HG02884 (cell line): ENCODE data around the gene PROCA1.

Experiments
- ATAC-seq: cut with Tn5 transposase; IDR thresholded peaks from one replicate; pipeline ENCODE4 v1.9.1; 2021; ENCODE audit warnings: mild to moderate bottlenecking, moderate library complexity; ENCODE audit not compliant: unreplicated experiment

The PROCA1 gene, protein sequence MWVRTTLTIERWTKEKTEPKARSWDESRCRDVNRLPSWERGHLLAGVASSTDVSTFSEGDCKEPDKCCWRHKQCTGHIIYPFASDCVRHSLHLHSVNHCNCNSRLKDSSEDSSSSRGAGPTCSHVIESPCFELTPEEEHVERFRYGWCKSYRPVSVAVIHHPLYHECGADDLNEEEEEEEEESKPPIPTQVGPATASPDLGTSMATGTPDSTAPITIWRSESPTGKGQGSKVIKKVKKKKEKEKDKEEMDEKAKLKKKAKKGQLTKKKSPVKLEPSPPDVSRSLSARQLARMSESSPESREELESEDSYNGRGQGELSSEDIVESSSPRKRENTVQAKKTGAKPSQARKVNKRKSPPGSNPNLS

GRCh38 chr17:28711723-28712031, at the start of gene PROCA1:
TSS of gene PROCA1 (minus strand) at chr17:28711888. CDS start at chr17:28711660, 228 bp downstream.
- ATAC-seq, result peak; percentile 28

GRCh38 chr17:28760601-28761562, 49.2 kb upstream of the PROCA1 start:
- no peak for ATAC-seq

GRCh38 chr17:28759256-28759865, 47.7 kb upstream of the PROCA1 start:
- ATAC-seq, result no peak

DNA sequence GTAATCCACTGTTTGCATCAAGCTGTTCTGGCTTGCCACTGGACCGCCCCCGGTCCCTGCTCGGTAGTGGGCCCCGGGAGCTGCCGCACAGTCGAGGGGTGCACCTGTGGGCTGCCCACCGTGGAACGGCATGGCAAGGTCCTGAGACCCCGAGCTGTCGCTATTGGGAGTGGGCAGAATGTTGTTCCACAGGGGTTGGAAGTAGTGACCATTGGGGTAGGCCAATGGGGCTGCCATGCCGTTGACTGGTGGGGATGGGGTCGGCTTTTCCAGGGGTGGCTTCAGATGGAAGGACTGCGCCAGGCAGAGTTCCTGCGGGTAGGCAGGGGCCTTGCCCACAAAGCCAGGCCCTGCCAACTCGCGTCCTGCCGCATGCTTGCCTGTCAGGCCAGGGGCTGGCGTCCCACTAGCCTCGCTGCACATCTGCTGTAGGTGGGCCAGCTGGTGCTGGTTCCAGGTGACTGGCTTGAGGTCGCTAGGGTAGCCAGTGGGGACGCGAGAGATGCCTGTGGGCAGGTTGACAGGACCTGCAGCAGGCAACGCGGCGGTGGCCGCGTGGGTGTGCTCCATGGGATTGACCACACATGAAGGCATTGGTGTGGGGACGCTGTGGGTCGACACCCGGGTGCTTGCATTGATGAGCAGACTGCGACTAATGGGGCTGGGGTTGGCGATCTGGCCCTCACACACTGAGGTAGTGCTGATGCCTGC, 46.9 kb upstream of the PROCA1 start:
- no peak for ATAC-seq

DNA sequence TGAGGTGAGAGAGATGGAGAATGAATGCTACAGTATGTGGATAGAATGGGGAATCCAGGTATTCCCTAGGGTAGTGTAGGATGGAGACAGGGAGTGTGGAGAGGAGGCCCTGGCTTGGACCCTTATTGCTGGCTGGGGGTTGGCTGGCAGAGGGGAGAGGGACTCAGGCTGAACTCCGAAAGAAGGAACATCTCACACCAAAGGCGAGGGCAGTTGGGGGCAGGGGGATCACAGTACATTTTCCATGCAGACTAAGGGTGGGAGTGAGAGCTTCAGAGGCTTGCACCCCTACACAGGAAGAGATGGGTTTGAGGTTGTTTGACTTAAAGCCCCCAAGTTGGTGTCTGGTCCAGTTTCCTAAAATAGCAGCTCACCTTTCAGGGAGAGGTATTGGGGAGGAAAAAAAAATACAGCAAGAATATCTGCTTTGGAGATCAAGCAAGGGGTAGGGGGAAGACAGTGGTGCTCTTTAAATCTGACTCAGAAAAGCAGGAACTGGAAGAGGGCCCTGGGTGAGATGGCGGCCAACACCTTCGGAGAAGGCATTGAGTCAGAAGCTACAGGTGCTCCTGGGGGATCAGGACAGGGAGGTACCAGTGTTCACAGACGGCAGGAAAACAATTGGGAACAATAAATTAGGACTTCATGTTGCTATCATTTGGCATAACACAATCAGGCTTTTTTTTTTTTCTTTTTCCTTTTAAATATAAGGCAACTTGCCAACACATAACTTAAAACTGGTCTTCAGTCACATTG, 44.5 kb upstream of the PROCA1 start:
- ATAC-seq, result no peak

- no peak for ATAC-seq
These were observed 43.8 kb upstream of the PROCA1 start for GRCh38 chr17:28755486-28755885.

DNA sequence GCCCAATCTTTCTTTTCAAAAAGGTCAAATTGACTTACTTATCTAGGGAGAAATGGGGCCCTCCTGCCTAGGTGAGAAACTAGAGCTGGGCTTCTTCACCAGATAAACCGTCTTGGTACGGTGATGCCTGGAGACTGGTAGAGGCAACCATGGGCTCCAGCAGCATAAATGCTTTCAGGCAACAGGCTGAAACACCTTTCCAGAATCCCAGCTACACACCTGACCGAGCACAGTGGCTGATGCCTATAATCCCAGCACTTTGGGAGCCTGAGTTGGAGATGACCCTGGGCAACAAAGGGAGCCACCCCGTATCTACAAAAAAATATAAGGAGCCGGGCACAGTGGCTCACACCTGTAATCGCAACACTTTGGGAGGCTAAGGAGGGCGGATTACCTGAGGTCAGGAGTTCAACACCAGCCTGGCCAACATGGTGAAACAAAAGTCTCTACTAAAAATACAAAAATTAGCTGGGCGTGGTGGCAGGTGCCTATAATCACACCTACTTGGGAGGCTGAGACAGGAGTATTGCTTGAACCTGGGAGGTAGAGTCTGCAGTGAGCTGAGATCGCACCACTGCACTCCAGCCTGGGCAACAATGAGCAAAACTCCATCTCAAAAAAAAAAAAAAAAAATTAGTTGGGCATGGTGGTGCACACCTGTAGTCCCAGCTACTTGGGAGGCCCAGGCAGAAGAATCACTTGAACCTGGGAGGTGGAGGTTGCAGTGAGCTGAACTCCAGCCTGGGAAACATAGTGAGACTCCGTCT, 40.1 kb upstream of the PROCA1 start:
- ATAC-seq, result no peak

DNA sequence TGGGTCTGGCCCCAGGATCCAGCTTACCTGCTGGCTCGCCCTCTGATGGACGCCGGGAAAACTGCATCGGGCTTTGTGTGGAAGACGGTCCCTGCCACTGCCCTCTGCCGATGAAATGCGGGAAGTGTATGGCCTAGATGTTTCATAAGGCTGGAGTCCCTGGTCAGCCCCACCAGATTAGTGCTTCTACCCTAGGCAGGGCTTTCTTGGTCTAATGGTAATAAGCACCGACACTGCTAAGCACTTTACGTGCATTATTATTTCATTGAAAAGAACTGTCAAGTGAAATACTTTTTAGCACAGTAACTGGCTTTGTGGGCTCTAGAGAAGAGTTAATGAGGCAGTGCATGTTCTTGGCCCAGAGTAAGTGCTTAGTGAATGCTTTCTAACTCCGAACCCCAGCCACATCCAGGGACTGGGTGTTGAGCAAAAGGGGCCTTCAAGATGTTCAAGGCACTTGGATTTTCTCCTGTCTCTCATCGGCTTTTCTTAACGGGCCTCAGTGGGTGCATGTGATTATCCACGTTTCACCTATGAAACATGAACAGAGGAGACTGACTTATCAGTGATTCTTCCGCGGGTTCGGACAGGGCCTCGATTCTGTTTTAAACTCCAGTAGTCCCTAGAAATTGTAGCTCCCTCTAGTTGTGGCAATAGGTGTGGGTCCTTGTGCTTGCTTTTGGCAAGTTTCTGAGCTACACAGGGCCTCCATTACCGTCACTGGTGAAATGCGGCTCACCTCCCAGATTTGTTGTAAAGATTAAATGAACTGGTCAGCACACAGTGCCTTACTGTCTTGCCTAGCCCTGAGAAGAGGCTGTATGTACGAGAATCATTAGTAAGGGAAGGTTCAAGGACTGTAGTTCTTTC, 38.7 kb upstream of the PROCA1 start:
- ATAC-seq, result no peak

DNA sequence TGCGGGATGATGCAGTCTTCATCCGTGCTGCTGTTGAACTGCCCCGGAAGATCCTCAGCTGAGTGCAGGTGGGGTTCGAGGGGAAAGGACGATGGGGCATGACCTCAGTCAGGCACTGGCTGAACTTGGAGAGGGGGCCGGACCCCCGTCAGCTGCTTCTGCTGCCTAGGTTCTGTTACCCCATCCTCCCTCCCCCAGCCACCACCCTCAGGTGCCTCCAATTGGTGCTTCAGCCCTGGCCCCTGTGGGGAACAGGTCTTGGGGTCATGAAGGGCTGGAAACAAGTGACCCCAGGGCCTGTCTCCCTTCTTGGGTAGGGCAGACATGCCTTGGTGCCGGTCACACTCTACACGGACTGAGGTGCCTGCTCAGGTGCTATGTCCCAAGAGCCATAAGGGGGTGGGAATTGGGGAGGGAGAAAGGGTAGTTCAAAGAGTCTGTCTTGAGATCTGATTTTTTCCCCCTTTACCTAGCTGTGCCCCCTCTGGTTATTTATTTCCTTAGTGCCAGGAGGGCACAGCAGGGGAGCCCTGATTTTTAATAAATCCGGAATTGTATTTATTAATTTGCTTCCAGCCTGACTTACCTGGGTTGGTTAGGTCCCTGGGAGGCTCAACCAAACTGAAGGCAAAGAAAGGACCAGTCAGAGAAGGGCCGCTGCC, 38.0 kb upstream of the PROCA1 start:
- no peak for ATAC-seq

- no peak for ATAC-seq
These were observed 37.3 kb upstream of the PROCA1 start for GRCh38 chr17:28748852-28749515.

DNA sequence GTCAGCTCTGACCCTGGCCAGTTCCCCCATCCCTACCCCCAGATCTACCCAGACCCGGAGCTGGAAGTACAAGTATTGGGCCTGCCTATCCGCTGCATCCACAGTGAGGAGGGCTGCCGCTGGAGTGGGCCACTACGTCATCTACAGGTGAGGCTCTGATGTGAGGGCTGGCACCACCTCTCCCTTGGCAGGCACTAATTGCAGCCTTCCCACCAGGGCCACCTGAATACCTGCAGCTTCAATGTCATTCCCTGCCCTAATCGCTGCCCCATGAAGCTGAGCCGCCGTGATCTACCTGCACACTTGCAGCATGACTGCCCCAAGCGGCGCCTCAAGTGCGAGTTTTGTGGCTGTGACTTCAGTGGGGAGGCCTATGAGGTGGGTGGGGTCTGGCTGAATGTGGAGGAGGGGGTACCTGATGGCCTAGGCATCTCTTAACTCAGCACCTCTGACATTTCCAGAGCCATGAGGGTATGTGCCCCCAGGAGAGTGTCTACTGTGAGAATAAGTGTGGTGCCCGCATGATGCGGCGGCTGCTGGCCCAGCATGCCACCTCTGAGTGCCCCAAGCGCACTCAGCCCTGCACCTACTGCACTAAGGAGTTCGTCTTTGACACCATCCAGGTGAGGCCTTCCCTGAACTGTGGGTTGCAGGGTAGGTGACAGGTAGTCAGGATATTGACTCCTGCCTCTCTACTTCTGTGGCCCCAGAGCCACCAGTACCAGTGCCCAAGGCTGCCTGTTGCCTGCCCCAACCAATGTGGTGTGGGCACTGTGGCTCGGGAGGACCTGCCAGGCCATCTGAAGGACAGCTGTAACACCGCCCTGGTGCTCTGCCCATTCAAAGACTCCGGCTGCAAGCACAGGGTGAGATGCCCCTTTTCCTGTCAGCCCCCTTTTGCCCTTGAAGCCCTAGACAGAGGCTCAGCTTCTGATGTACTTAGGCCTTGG, 36.4 kb upstream of the PROCA1 start:
- no peak for ATAC-seq

GRCh38 chr17:28747051-28747691, 35.5 kb upstream of the PROCA1 start:
- no peak for ATAC-seq

DNA sequence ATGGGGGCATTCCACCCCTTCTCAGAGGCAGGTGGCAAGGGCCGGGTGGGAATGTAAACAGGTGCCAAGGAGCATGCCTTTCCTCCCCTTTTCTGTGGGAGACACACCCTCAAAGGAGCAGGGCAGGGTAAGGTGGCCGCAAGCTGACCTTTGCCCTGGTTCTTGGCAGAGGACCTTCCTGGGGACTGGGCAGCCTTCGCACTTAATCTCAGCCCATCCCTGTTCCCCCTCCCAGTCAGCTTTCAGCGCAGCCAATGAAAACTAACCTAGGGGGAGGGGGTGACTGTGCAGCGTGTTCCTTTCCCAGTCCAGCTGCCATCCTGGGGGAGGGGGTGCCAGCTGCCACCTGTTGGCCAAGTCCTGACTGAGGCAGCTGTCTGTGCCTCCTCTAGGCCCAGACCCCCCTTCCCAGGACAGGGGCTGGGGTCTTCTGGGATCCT, 34.9 kb upstream of the PROCA1 start:
- no peak for ATAC-seq

DNA sequence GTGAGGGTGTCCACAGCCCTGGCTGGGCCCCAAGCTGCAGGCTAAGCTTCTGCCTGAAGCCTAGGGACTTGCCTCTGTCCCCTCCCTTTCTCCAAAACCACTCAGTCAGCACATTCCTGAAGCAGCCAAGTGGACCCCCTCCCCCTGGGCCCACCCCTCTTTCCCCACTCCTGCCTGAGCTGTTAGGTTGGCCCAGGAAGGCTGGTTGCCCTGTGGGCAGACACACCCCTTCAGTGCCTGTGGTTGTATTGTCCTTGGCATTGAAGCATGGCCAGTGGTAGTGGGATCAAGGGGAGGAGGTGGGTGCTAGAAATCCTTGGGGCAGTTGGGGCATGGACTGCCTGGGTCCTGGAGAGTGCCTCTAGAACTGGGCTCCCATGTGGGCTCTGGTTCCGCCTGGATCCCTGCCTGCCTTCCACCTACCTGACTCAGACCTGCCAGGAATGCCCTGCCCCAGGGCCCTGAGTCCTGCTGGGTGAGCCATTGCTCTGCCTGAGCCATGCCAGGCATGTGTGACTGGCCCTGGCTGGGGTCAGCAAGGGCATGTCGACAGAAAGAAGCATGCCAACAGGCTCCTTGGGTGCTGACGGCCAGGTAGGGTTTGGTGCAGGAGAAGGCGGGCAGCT, 34.2 kb upstream of the PROCA1 start:
- ATAC-seq, result no peak
